ENCODE results near the gene KIF20A.
A peak's percentile ranks its signal among the peaks of the same experiment; 100 is the strongest.
"Not testable (repeated sequence)": the region's sequence is repeated elsewhere in the genome, so short reads cannot be mapped to it uniquely, and the experiment has no call there.

Gene KIF20A

GRCh38 chr5:138178516-138179276, at the start of gene KIF20A, which contains the start of gene BRD8:
Gene KIF20A (plus strand): TSS chr5:138179112. CDS start chr5:138179681, 569 bp downstream.
Gene BRD8 (minus strand): TSS chr5:138178630. CDS start chr5:138178614, 16 bp downstream.
- peak; percentile 82 to 85 for DNase-seq

GRCh38 chr5:138129347-138129746, 49.6 kb upstream of the KIF20A start:
- DNase-seq, result no peak

DNA sequence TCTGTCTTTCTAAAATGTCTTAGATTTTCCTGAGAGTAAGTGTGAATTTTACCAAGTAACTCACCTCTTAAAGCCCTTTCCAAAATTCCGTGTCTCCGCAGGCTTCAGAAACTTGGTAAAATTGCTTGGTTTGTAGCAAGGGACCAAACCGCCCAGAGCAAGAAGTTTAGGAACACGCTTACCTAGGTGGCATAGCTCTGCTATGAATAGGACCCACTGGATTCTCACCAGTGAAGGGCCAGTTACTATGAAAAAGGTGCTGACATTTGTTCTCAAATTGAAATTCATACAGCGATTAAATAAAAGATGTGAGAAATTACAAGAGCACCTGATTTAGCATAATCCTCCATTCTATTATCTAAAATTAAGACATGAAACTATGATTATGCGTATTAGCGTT, 46.4 kb upstream of the KIF20A start:
- no peak for DNase-seq

- DNase-seq, result no peak
These were observed 39.7 kb upstream of the KIF20A start, which contains the start of gene NME5 for GRCh38 chr5:138138949-138139780. Gene NME5 (minus strand): TSS chr5:138139428. CDS start chr5:138138780, 648 bp downstream.

GRCh38 chr5:138139781-138140090, 39.2 kb upstream of the KIF20A start:
- DNase-seq, result no peak

DNA sequence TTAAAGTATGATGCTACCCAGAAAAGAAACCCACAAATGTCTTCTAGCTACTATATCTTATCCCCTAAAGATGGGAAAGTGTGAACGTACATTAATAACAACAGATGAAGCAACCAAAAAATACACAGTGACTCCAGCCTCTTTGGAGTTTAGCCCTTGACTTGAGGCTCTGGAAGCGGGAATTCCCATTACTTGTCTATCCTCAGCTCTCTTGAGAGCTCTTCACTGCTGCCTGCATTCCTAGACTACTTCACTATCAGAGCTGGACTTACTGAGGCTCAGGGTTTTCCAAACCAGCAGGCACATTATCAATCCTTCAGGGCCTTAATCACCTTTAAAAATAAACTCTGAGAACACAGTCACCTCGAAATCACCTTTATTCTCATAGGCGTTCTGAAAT, 38.6 kb upstream of the KIF20A start:
- no peak for DNase-seq

DNA sequence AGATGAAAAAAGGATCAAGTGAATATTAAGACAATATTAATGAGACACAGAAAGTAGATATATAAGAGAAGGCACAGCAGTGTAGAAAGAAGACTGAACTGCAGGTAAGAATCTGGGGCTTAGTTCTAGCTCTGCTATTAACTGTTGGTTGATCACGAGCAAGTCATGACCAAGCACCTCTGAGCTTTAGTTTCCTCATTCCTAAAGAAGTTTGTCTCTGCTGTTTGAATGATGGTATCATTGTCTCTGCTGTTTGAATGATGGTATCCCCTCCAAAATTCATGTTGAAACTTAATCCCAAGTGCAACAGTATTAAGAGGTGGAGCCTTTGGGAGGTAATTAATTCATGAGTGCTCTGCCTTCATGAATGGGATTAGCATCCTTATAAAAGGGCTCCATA, 37.2 kb upstream of the KIF20A start:
- DNase-seq, result no peak

- not testable (repeated sequence) for DNase-seq
These were observed 35.3 kb upstream of the KIF20A start for GRCh38 chr5:138143578-138143977.

- DNase-seq, result no peak
These were observed 30.1 kb upstream of the KIF20A start for GRCh38 chr5:138148811-138149210.

GRCh38 chr5:138149530-138149929, 29.4 kb upstream of the KIF20A start:
- no peak for DNase-seq

DNA sequence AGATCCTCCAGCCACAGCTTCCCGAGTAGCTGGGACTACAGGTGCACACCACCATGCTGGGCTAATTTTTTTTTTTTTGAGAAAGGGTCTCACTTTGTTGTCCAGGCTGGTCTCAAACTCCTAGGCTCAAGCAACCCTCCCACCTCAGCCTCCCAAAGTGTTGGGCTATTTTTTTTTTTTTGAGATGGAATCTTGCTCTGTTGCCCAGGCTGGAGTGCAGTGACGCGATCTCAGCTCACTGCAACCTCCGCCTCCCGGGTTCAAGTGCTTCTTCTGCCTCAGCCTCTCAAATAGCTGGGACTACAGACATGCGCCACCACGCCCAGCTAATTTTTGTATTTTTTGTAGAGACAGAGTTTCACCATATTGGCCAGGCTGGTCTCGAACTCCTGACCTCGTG, 22.9 kb upstream of the KIF20A start:
- DNase-seq, result not testable (repeated sequence)

DNA sequence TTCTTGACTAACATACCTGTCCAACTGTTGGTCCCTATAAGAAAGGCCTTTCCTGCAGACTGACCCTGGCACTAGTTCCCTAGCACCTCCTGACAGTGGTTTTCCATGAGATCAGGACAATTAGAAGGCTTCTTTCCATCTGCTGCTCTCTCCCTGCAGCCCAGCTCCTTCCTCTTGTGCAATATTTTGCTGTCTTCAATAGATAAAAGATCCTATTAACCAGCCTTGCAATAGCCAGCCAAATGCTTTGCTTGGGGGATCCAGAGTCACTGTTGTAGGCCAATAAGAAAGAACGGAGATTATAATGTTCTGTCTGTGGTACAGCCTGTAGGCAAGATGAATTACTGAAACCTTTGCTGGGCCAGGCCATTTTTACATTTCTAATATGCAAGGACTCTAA, 21.3 kb upstream of the KIF20A start:
- DNase-seq, result no peak

- no peak for DNase-seq
These were observed 19.2 kb upstream of the KIF20A start for GRCh38 chr5:138159666-138160065.

DNA sequence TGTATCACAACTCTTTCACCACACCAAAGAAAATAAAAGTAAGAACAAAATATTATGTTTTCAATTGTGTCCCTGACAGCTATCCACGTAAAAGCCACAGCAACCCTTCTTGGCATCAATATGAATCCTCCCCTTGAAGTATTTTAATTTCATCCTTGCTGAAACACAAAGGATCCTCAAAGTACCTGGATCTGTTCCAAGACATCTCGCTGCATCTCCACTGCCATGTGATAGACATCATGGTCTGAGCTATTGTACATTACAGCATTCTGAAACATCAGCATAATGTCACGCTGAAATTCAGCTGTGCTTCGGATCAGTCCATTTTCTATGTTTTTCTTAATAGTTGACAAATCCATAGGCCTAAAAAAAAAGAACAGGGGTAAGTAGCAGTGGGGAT, 18.2 kb upstream of the KIF20A start:
- no peak for DNase-seq

DNA sequence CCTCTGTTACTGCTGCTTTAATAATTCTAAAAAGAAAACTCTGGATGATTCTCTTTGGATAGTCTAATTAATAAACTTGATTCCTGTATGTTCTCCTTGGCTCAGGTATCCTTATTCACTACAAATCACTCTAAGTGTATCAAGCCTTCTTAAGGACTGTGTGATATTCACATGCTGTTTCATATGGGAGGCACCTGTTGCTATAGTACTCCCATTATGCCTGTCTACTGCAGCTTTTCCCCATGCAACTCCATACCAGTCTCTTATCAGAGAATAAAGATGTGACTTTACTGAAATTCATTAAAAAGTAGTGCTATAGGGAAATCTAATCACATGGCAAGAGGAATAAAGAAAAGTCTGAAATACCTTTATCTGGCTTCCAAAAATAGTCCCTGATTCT, 15.2 kb upstream of the KIF20A start:
- DNase-seq, result no peak

DNA sequence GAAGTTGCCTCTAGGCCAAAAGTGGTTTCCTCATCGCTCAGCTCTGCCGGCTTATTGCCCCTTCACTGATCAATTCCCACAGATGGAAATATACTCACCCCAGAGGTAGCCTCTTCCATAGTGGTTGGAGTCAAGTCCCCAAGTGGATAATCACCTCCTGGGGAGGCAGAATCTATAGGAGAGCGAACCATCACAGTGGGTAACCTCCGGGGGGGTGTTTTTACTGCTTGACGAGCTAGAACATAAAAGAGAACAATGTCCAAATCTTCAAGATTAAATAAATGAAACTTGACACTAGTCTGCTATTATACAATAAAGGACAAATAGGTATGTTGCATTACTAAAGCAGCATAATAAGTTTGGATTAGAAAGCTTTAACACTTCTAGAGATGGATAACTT, 9.8 kb upstream of the KIF20A start:
- DNase-seq, result no peak

- DNase-seq, result no peak
These were observed 8.6 kb upstream of the KIF20A start for GRCh38 chr5:138170299-138170698.

- DNase-seq, result no peak
These were observed 884 bp upstream of the KIF20A start for GRCh38 chr5:138177941-138178515.

DNA sequence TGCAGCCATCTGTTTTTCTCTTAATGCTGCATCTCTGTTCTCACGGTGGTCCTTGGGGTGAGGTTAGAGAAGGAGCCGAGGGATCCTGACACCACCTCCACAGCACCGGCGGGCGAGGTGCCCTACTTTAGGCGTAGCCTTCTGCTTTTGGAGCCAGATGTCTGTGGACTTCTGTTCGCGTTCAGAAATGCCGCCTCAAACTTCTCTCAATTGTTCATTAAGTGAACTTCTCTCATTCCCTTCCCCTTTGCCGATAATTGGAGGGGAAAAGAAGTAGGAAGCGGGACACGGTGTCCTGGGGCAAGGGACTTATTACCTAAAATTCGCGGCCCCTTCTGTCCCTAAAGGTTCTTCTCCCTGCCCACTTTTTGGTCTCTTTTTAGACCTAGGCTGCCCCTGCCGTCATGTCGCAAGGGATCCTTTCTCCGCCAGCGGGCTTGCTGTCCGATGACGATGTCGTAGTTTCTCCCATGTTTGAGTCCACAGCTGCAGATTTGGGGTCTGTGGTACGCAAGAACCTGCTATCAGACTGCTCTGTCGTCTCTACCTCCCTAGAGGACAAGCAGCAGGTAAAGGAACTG, 455 bp downstream of the KIF20A start:
- no peak for DNase-seq

GRCh38 chr5:138180183-138180782, 1.4 kb downstream of the KIF20A start:
- no peak for DNase-seq

- no peak for DNase-seq
These were observed 1.9 kb downstream of the KIF20A start for GRCh38 chr5:138180841-138181240.

- no peak for DNase-seq
These were observed 3.9 kb downstream of the KIF20A start for GRCh38 chr5:138182808-138183207.

DNA sequence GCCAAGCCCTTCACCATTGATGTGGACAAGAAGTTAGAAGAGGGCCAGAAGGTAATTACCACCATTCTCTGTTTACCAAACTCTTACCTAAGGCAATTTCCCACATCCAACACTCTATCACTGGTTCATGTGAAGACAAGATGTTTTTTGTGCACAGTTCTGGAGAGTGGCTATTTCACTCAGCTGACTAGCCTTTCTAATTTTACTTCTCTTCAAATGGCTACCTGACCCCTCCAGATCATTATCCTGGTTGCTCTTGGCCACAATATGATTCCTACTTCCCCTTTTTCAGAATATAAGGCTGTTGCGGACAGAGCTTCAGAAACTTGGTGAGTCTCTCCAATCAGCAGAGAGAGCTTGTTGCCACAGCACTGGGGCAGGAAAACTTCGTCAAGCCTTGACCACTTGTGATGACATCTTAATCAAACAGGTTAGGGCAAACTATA, 7.1 kb downstream of the KIF20A start:
- DNase-seq, result no peak
